H9 (cell line): ENCODE data around the gene TMSB15A. TPM values are rescaled to one million over a fixed set of nuclear protein-coding genes. Genes with fewer than 3 reads are reported as not detected.
"Not testable (repeated sequence)": the region's sequence is repeated elsewhere in the genome, so short reads cannot be mapped to it uniquely, and the experiment has no call there.

Source experiments
- DNase-seq: peaks from one replicate; pipeline ENCODE4 v3.0.0-alpha.2; 2017
- H2AFZ ChIP-seq: one replicate; pipeline ENCODE4 v1.6.1; 2013; ENCODE audit warnings: mild to moderate bottlenecking, low read length, control low read depth, moderate library complexity
- H2AK5ac ChIP-seq: 2 replicates; pipeline ENCODE4 v1.6.1; 2013; ENCODE audit warnings: low read length, control low read depth, mixed read lengths; ENCODE audit not compliant: insufficient read length
- H2BK120ac ChIP-seq: one replicate; pipeline ENCODE4 v1.6.1; 2013; ENCODE audit warnings: low read depth, mild to moderate bottlenecking, low read length, control low read depth, inconsistent platforms; ENCODE audit not compliant: poor library complexity, severe bottlenecking
- H2BK12ac ChIP-seq: 2 replicates; pipeline ENCODE4 v1.6.1; 2013; ENCODE audit warnings: low read length, control low read depth, mixed read lengths, low read depth; ENCODE audit not compliant: insufficient read length
- H2BK15ac ChIP-seq: 2 replicates; pipeline ENCODE4 v1.6.1; 2013; ENCODE audit warnings: low read depth, low read length, control low read depth
- H2BK20ac ChIP-seq: one replicate; pipeline ENCODE4 v1.6.1; 2013; ENCODE audit warnings: low read depth, mild to moderate bottlenecking, low read length, control low read depth, inconsistent platforms; ENCODE audit not compliant: poor library complexity, severe bottlenecking
- H2BK5ac ChIP-seq: 2 replicates; pipeline ENCODE4 v1.6.1; 2013; ENCODE audit warnings: low read length, control low read depth, mixed read lengths; ENCODE audit not compliant: insufficient read length
- H3K14ac ChIP-seq: 2 replicates; pipeline ENCODE4 v1.6.1; 2013; ENCODE audit warnings: low read length, control low read depth; ENCODE audit not compliant: insufficient read depth
- H3K18ac ChIP-seq: 2 replicates; pipeline ENCODE4 v1.6.1; 2013; ENCODE audit warnings: low read depth, mild to moderate bottlenecking, mixed read lengths, low read length, control low read depth; ENCODE audit not compliant: insufficient read length
- H3K23ac ChIP-seq: 2 replicates; pipeline ENCODE4 v1.6.1; 2013; ENCODE audit warnings: low read length, control low read depth, mixed read lengths, low read depth; ENCODE audit not compliant: insufficient read length
- H3K23me2 ChIP-seq: 2 replicates; pipeline ENCODE4 v1.6.1; 2013; ENCODE audit warnings: low read depth, mild to moderate bottlenecking, mixed read lengths, low read length, control low read depth; ENCODE audit not compliant: insufficient read length, poor library complexity, severe bottlenecking
- H3K27ac ChIP-seq: 2 replicates; pipeline ENCODE4 v1.5.1; 2013; ENCODE audit warnings: low read length, control low read depth, mixed read lengths, low read depth; ENCODE audit not compliant: insufficient read length
- H3K27me3 ChIP-seq: 2 replicates; pipeline ENCODE4 v1.6.1; 2013; ENCODE audit warnings: low read length, control low read depth, inconsistent platforms; ENCODE audit not compliant: insufficient read depth
- H3K4ac ChIP-seq: 2 replicates; pipeline ENCODE4 v1.6.1; 2013; ENCODE audit warnings: low read depth, mild to moderate bottlenecking, control low read depth, inconsistent platforms, low read length, moderate library complexity
- H3K4me1 ChIP-seq: 2 replicates; pipeline ENCODE4 v1.6.1; 2013; ENCODE audit warnings: low read length, control low read depth, inconsistent platforms; ENCODE audit not compliant: insufficient read depth
- H3K4me2 ChIP-seq: 2 replicates; pipeline ENCODE4 v1.6.1; 2013; ENCODE audit warnings: low read length, control low read depth, mixed read lengths; ENCODE audit not compliant: insufficient read length, insufficient read depth
- H3K56ac ChIP-seq: 2 replicates; pipeline ENCODE4 v1.6.1; 2013; ENCODE audit warnings: low read depth, mild to moderate bottlenecking, mixed read lengths, low read length, control low read depth; ENCODE audit not compliant: insufficient read length
- H3K79me1 ChIP-seq: 2 replicates; pipeline ENCODE4 v1.6.1; 2013; ENCODE audit warnings: low read depth, mild to moderate bottlenecking, moderate library complexity, low read length, control low read depth, inconsistent platforms; ENCODE audit not compliant: insufficient read depth, poor library complexity, severe bottlenecking
- H3K79me2 ChIP-seq: 2 replicates; pipeline ENCODE4 v1.6.1; 2013; ENCODE audit warnings: low read length, control low read depth, inconsistent platforms; ENCODE audit not compliant: insufficient read depth
- H3K9ac ChIP-seq: 2 replicates; pipeline ENCODE4 v1.6.1; 2013; ENCODE audit warnings: low read length, control low read depth, mixed read lengths; ENCODE audit not compliant: insufficient read length; ENCODE audit errors: extremely low read depth
- H3K9me3 ChIP-seq: one replicate; pipeline ENCODE4 v1.6.1; 2013; ENCODE audit warnings: low read depth, low read length, inconsistent platforms; ENCODE audit not compliant: control insufficient read depth
- H3T11ph ChIP-seq: one replicate; pipeline ENCODE4 v1.6.1; 2013; ENCODE audit warnings: mild to moderate bottlenecking, low read length, control low read depth, inconsistent platforms
- H4K20me1 ChIP-seq: one replicate; pipeline ENCODE4 v1.6.1; 2013; ENCODE audit not compliant: control insufficient read depth, insufficient read length, insufficient read depth
- H4K5ac ChIP-seq: 2 replicates; pipeline ENCODE4 v1.6.1; 2013; ENCODE audit warnings: low read depth, mild to moderate bottlenecking, mixed read lengths, low read length, control low read depth; ENCODE audit not compliant: insufficient read length
- H4K8ac ChIP-seq: replicated peaks from 2 replicates; pipeline ENCODE4 v1.6.1; 2013; ENCODE audit warnings: low read length, control low read depth, mixed read lengths, low read depth; ENCODE audit not compliant: insufficient read length
- H4K91ac ChIP-seq: 2 replicates; pipeline ENCODE4 v1.6.1; 2013; ENCODE audit warnings: low read depth, mild to moderate bottlenecking, moderate library complexity, mixed read lengths, low read length, control low read depth; ENCODE audit not compliant: insufficient read length
- H3K27ac Mint-ChIP-seq, 3 experiments: 2 replicates in 2 of 3; 3 replicates in 1 of 3; pipeline ENCODE4 v1.8.0; 2020 to 2021; ENCODE audit warnings: mixed read lengths in 3 of 3, mild to moderate bottlenecking in 1 of 3, moderate library complexity in 1 of 3
- H3K27me3 Mint-ChIP-seq: 2 replicates; pipeline ENCODE4 v1.8.0; 2021; ENCODE audit warnings: low read depth, mild to moderate bottlenecking, moderate library complexity, mixed read lengths
- H3K36me3 Mint-ChIP-seq, 3 experiments: 2 replicates in 2 of 3; 3 replicates in 1 of 3; pipeline ENCODE4 v1.8.0; 2020 to 2021; ENCODE audit warnings: low read depth in 3 of 3, mixed read lengths in 3 of 3; ENCODE audit not compliant: insufficient read depth in 1 of 3
- H3K4me1 Mint-ChIP-seq, 2 experiments: 2 replicates each; pipeline ENCODE4 v1.8.0; 2020; ENCODE audit warnings: mixed read lengths in 2 of 2
- H3K4me3 Mint-ChIP-seq, 2 experiments: 2 replicates in 1 of 2; 3 replicates in 1 of 2; pipeline ENCODE4 v1.8.0; 2020 to 2021; ENCODE audit warnings: mild to moderate bottlenecking in 2 of 2, mixed read lengths in 2 of 2, moderate library complexity in 1 of 2
- H3K9me3 Mint-ChIP-seq, 2 experiments: 2 replicates in 1 of 2; 3 replicates in 1 of 2; pipeline ENCODE4 v1.8.0; 2020; ENCODE audit warnings: mild to moderate bottlenecking in 2 of 2, mixed read lengths in 2 of 2, moderate library complexity in 1 of 2
- CTCF ChIP-seq: fragments of 200-600 bp; sonication (generic); conservative IDR thresholded peaks from 3 replicates; pipeline ENCODE4 v1.8.0; 2021; ENCODE audit warnings: antibody characterized with exemption, mild to moderate bottlenecking
- WGBS: extraction: QIAGEN DNeasy Blood & Tissue Kit; methylation state at CpG from one replicate; pipeline ENCODE4 v1.1.7; 2013; ENCODE audit warnings: missing lambda C conversion rate, low lambda C conversion rate, mixed read lengths; ENCODE audit not compliant: insufficient read length; ENCODE audit errors: extremely low coverage; 5-methylcytosine and 5-hydroxymethylcytosine counted together
- total RNA-seq: library from RNA; stranded (reverse); gene quantifications from 2 replicates; pipeline ENCODE4 v1.2.1, GENCODE V29; 2021

Gene TMSB15A
- total RNA-seq, 1 experiment from 2014 or later = 69.2 TPM

GRCh38 chrX:102546828-102547493 lies 30.4 kb upstream of the TMSB15A start:
- H3K27me3 Mint-ChIP-seq = peaks cover 13% of the 10 kb centered on the region
- no peak overlapping the region for H2BK5ac ChIP-seq
- no peaks in the 10 kb centered on the region for H3K4me1 ChIP-seq
- no peak overlapping the region for H3T11ph ChIP-seq
- no peak overlapping the region for H4K8ac ChIP-seq
- no peaks in the 10 kb centered on the region for H3K79me1 ChIP-seq
- H3K9me3 ChIP-seq = peaks cover 18% of the 10 kb centered on the region
- H3K56ac ChIP-seq = no peak overlapping the region
- no peak overlapping the region for H3K18ac ChIP-seq
- H3K23ac ChIP-seq = no peak overlapping the region
- H4K91ac ChIP-seq = no peak overlapping the region
- H3K9ac ChIP-seq = no peak overlapping the region
- no CpG with 5 or more reads among the region's 35 CpGs for WGBS
- no peaks in the 10 kb centered on the region for H3K23me2 ChIP-seq
- no peak overlapping the region for H3K4me2 ChIP-seq
- TF ChIP-seq CTCF = no peak
- no peak overlapping the region for H4K5ac ChIP-seq
- H2BK120ac ChIP-seq = no peak overlapping the region
- no peak overlapping the region for H2BK12ac ChIP-seq
- no peak overlapping the region for H2BK15ac ChIP-seq
- H2AK5ac ChIP-seq = no peak overlapping the region
- H3K4me1 Mint-ChIP-seq = peaks cover 9 to 14% of the 10 kb centered on the region in 2 experiments
- H3K4ac ChIP-seq = no peak overlapping the region
- no peak overlapping the region for H2BK20ac ChIP-seq
- peaks cover 64 to 65% of the 10 kb centered on the region in 2 experiments for H3K9me3 Mint-ChIP-seq
- H3K27ac Mint-ChIP-seq = no peak overlapping the region
- no peak overlapping the region for H3K27ac ChIP-seq
- no peaks in the 10 kb centered on the region for H4K20me1 ChIP-seq
- peaks cover 0 to 3% (median 0%) of the 10 kb centered on the region in 3 experiments; a peak in 2 of 7 replicates for H3K36me3 Mint-ChIP-seq
- no peaks in the 10 kb centered on the region for H3K79me2 ChIP-seq
- H2AFZ ChIP-seq = no peak overlapping the region
- H3K14ac ChIP-seq = no peak overlapping the region
- H3K27me3 ChIP-seq = no peaks in the 10 kb centered on the region
- no peak overlapping the region; a peak in 1 of 5 replicates for H3K4me3 Mint-ChIP-seq
- no peak for DNase-seq

- H3K36me3 Mint-ChIP-seq, H3K79me2 ChIP-seq, H3K4ac ChIP-seq: not testable (repeated sequence)
Observed at GRCh38 chrX:102546175-102546574, 29.6 kb upstream of the TMSB15A start.

More at GRCh38 chrX:102546175-102546574, 29.6 kb upstream of the TMSB15A start:
- H2AFZ ChIP-seq, H4K20me1 ChIP-seq, H3K27ac Mint-ChIP-seq, H2BK12ac ChIP-seq, H2BK120ac ChIP-seq, H3K14ac ChIP-seq, H3K18ac ChIP-seq, H2BK5ac ChIP-seq, H3K4me2 ChIP-seq, H2BK15ac ChIP-seq, H3K56ac ChIP-seq, H3K9ac ChIP-seq, H3K23me2 ChIP-seq, H4K8ac ChIP-seq, H4K5ac ChIP-seq, H4K91ac ChIP-seq, H3K4me1 ChIP-seq, H3K27me3 ChIP-seq, H3K4me3 Mint-ChIP-seq, H3K27ac ChIP-seq, H3K23ac ChIP-seq, H3K79me1 ChIP-seq, H2BK20ac ChIP-seq, H3T11ph ChIP-seq, DNase-seq, H2AK5ac ChIP-seq: not testable (repeated sequence)
- H3K27me3 Mint-ChIP-seq = peaks cover 12% of the 10 kb centered on the region
- H3K9me3 Mint-ChIP-seq = peaks cover 59 to 66% of the 10 kb centered on the region in 2 experiments
- peaks cover 20% of the 10 kb centered on the region for H3K9me3 ChIP-seq
- no CpG with 5 or more reads among the region's 5 CpGs for WGBS
- peaks cover 9 to 14% of the 10 kb centered on the region in 2 experiments for H3K4me1 Mint-ChIP-seq
